ENCODE results near the gene PSMB2.

The PSMB2 gene

DNA sequence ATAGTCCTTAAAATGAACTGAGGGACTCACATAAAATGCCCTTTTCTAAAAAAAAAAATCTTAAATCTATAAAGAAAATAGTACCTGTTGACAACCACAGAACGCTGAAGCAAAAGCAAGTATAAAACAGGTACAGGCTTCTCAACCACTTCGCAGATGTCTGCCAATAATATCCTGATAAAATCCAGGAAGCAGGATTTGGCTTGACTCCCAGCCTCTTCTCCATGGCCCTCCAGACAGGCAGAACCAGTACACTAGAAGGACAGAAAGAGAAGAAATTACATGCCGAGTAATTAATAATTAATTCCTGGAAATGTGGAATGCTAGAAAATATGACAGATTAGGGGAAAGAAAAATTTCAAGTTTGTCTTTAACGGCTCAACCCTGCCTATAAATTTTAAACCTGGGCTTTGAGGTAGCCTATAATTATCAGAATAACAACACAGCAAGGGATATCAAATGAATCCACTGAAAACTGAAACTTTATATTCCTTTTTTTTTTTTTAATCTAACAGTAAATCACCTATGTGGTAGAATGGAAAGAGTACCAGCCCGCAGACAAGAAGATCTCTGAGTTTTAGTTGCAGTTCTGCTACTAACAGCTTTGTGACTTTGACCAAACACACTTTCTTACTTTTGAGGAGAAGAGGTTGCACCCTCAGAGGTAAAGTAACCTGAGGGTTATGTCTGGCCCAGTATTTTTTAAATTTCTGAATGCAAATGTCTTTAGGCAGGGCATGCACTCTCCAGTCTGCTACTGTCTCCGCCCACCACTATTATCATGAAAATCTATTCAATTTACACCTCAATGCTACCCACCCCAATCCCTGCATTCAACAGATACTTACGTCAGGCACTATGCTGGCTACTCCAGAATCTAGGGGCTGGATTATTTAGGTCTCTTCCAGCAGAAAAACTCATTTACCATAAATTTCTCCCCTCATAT is 86.8 kb downstream of the PSMB2 start:
- Histone ChIP-seq H3K4me3 (ENCODE audit: low read length) (no peak overlapping the region), H3K36me3 (replicated peaks; ENCODE audit: low read depth, low read length) (peaks cover 2% of the 10 kb centered on the region), H3K9me3 (ENCODE audit: insufficient read depth, low read length) (no peaks in the 10 kb centered on the region), H3K79me2 (ENCODE audit: low read length) (peaks cover 30% of the 10 kb centered on the region), H3K27ac (ENCODE audit: low read length) (no peak overlapping the region), H2AFZ (ENCODE audit: low read depth, low read length) (no peak overlapping the region), H4K20me1 (ENCODE audit: insufficient read depth, low read length) (no peaks in the 10 kb centered on the region), H3K4me1 (ENCODE audit: low read length) (peaks cover 16% of the 10 kb centered on the region), H3K27me3 (ENCODE audit: low read depth, low read length) (no peaks in the 10 kb centered on the region), H3K4me2 (ENCODE audit: low read length) (no peak overlapping the region), H3K9ac (ENCODE audit: low read length) (no peak overlapping the region)
- TF ChIP-seq, protein P1, sequence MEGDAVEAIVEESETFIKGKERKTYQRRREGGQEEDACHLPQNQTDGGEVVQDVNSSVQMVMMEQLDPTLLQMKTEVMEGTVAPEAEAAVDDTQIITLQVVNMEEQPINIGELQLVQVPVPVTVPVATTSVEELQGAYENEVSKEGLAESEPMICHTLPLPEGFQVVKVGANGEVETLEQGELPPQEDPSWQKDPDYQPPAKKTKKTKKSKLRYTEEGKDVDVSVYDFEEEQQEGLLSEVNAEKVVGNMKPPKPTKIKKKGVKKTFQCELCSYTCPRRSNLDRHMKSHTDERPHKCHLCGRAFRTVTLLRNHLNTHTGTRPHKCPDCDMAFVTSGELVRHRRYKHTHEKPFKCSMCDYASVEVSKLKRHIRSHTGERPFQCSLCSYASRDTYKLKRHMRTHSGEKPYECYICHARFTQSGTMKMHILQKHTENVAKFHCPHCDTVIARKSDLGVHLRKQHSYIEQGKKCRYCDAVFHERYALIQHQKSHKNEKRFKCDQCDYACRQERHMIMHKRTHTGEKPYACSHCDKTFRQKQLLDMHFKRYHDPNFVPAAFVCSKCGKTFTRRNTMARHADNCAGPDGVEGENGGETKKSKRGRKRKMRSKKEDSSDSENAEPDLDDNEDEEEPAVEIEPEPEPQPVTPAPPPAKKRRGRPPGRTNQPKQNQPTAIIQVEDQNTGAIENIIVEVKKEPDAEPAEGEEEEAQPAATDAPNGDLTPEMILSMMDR (IDR thresholded peaks at IDR 0.05; ENCODE audit: low read depth, low read length): no peak
- no peak for TF ChIP-seq EZH2phosphoT487 (IDR thresholded peaks at IDR 0.05; ENCODE audit: low read depth)

DNA sequence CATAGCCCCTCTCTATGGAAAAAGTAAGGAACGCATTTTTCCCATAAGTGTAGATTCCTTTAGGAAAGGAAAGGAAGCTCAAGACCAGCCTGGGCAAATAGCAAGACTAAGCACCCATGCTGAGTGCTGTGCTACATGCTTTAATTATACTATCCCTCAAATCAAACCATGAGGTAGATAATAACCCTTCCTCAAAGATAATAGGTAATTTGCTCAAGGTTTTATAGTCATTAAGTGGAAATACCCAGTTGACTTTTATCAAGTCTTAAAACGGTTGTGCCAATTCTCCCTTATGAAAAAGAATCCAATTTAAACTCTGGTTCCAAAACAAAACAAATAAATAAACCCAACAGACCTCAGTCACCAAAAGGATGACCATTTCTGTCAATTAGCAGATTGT is 87.5 kb downstream of the PSMB2 start:
- no peak overlapping the region for H2AFZ ChIP-seq (ENCODE audit: low read depth, low read length)
- no peak overlapping the region for H3K4me3 ChIP-seq (ENCODE audit: low read length)
- H3K4me1 ChIP-seq (ENCODE audit: low read length): peaks cover 16% of the 10 kb centered on the region
- H3K9ac ChIP-seq (ENCODE audit: low read length): no peak overlapping the region
- H4K20me1 ChIP-seq (ENCODE audit: insufficient read depth, low read length): no peaks in the 10 kb centered on the region
- TF ChIP-seq EZH2phosphoT487 (IDR thresholded peaks at IDR 0.05; ENCODE audit: low read depth): no peak
- TF ChIP-seq, protein P1 (IDR thresholded peaks at IDR 0.05; ENCODE audit: low read depth, low read length): no peak
- no peaks in the 10 kb centered on the region for H3K9me3 ChIP-seq (ENCODE audit: insufficient read depth, low read length)
- no peak overlapping the region for H3K4me2 ChIP-seq (ENCODE audit: low read length)
- H3K36me3 ChIP-seq (replicated peaks; ENCODE audit: low read depth, low read length): peaks cover 2% of the 10 kb centered on the region
- H3K79me2 ChIP-seq (ENCODE audit: low read length): peaks cover 30% of the 10 kb centered on the region
- H3K27me3 ChIP-seq (ENCODE audit: low read depth, low read length): no peaks in the 10 kb centered on the region
- H3K27ac ChIP-seq (ENCODE audit: low read length): no peak overlapping the region
